ENCODE results near the gene RNF186. TPM values are rescaled to one million over a fixed set of nuclear protein-coding genes. Genes with fewer than 3 reads are reported as not detected.
A peak's percentile ranks its signal among the peaks of the same experiment; 100 is the strongest.

RNF186 gene
- total RNA-seq, 1 experiment from 2014 or later, result not detected

GRCh38 chr1:19799230-19800075, 15.6 kb downstream of the RNF186 start, which contains the start of gene TMCO4:
Gene TMCO4, minus strand, starts transcription at chr1:19799916. Its CDS starts 19,158 bp downstream, at chr1:19780758.
- CTCF ChIA-PET, result interaction anchor here (0.5 to 1.5 kb wide), 3 partner anchors 12 to 34 kb away, joined by 3 to 6 read pairs (median 3); no protein-coding TSS in a partner anchor

GRCh38 chr1:19798486-19799229, 16.4 kb downstream of the RNF186 start:
- no peaks in the 10 kb centered on the region for H3K36me3 Mint-ChIP-seq
- ChIA-PET POLR2A (no interaction called here), CTCF (interaction anchor here (1.3 to 1.5 kb wide), 2 partner anchors 12 to 13 kb away, joined by 3 to 6 read pairs; no protein-coding TSS in a partner anchor)
- ATAC-seq (no peak), DNase-seq (ENCODE audit: low spot score) (no peak)
- no peaks in the 10 kb centered on the region for H3K9me3 Mint-ChIP-seq
- no peak overlapping the region for H3K27ac Mint-ChIP-seq
- H3K27me3 Mint-ChIP-seq (ENCODE audit: low read depth), result peaks cover 36% of the 10 kb centered on the region
- H3K4me1 Mint-ChIP-seq, result peaks cover 33% of the 10 kb centered on the region
- peak overlapping the region; percentile 56 for H3K4me3 Mint-ChIP-seq
- no peak for TF ChIP-seq SOX15 (CRISPR knock-in tag; IDR thresholded peaks at IDR 0.05)
- TF ChIP-seq, protein P1, sequence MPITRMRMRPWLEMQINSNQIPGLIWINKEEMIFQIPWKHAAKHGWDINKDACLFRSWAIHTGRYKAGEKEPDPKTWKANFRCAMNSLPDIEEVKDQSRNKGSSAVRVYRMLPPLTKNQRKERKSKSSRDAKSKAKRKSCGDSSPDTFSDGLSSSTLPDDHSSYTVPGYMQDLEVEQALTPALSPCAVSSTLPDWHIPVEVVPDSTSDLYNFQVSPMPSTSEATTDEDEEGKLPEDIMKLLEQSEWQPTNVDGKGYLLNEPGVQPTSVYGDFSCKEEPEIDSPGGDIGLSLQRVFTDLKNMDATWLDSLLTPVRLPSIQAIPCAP (CRISPR knock-in tag; IDR thresholded peaks at IDR 0.05), result no peak
- TF ChIP-seq, protein P2, sequence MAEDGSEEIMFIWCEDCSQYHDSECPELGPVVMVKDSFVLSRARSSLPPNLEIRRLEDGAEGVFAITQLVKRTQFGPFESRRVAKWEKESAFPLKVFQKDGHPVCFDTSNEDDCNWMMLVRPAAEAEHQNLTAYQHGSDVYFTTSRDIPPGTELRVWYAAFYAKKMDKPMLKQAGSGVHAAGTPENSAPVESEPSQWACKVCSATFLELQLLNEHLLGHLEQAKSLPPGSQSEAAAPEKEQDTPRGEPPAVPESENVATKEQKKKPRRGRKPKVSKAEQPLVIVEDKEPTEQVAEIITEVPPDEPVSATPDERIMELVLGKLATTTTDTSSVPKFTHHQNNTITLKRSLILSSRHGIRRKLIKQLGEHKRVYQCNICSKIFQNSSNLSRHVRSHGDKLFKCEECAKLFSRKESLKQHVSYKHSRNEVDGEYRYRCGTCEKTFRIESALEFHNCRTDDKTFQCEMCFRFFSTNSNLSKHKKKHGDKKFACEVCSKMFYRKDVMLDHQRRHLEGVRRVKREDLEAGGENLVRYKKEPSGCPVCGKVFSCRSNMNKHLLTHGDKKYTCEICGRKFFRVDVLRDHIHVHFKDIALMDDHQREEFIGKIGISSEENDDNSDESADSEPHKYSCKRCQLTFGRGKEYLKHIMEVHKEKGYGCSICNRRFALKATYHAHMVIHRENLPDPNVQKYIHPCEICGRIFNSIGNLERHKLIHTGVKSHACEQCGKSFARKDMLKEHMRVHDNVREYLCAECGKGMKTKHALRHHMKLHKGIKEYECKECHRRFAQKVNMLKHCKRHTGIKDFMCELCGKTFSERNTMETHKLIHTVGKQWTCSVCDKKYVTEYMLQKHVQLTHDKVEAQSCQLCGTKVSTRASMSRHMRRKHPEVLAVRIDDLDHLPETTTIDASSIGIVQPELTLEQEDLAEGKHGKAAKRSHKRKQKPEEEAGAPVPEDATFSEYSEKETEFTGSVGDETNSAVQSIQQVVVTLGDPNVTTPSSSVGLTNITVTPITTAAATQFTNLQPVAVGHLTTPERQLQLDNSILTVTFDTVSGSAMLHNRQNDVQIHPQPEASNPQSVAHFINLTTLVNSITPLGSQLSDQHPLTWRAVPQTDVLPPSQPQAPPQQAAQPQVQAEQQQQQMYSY (CRISPR knock-in tag; IDR thresholded peaks at IDR 0.05), result no peak
- no peak for TF ChIP-seq ZNF317 (CRISPR knock-in tag; IDR thresholded peaks at IDR 0.05; ENCODE audit: borderline replicate concordance, low read depth)
- no peak for TF ChIP-seq ATF1 (CRISPR knock-in tag; IDR thresholded peaks at IDR 0.05)
- no peak for TF ChIP-seq GRHL2 (CRISPR knock-in tag; IDR thresholded peaks at IDR 0.05; ENCODE audit: insufficient replicate concordance, severe bottlenecking)
- TF ChIP-seq TEAD1 (CRISPR knock-in tag; IDR thresholded peaks at IDR 0.05), result no peak
- no peak for TF ChIP-seq MLX (CRISPR knock-in tag; IDR thresholded peaks at IDR 0.05)
- TF ChIP-seq, protein P3, sequence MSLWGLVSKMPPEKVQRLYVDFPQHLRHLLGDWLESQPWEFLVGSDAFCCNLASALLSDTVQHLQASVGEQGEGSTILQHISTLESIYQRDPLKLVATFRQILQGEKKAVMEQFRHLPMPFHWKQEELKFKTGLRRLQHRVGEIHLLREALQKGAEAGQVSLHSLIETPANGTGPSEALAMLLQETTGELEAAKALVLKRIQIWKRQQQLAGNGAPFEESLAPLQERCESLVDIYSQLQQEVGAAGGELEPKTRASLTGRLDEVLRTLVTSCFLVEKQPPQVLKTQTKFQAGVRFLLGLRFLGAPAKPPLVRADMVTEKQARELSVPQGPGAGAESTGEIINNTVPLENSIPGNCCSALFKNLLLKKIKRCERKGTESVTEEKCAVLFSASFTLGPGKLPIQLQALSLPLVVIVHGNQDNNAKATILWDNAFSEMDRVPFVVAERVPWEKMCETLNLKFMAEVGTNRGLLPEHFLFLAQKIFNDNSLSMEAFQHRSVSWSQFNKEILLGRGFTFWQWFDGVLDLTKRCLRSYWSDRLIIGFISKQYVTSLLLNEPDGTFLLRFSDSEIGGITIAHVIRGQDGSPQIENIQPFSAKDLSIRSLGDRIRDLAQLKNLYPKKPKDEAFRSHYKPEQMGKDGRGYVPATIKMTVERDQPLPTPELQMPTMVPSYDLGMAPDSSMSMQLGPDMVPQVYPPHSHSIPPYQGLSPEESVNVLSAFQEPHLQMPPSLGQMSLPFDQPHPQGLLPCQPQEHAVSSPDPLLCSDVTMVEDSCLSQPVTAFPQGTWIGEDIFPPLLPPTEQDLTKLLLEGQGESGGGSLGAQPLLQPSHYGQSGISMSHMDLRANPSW (CRISPR knock-in tag; conservative IDR thresholded peaks at IDR 0.05; ENCODE audit: low read depth), result no peak

More at GRCh38 chr1:19799230-19800075, 15.6 kb downstream of the RNF186 start, which contains the start of gene TMCO4:
- H3K27me3 Mint-ChIP-seq (ENCODE audit: low read depth), result peaks cover 34% of the 10 kb centered on the region
- peak within 1 kb of the TSS; percentile 65 for H3K4me3 Mint-ChIP-seq
- POLR2A ChIA-PET, result no interaction called here
- DNase-seq (ENCODE audit: low spot score) (peak; percentile 44), ATAC-seq (peak; percentile 46)
- no peaks in the 10 kb centered on the region for H3K9me3 Mint-ChIP-seq
- peaks cover 33% of the 10 kb centered on the region for H3K4me1 Mint-ChIP-seq
- no peaks in the 10 kb centered on the region for H3K36me3 Mint-ChIP-seq
- TF ChIP-seq, protein P4, sequence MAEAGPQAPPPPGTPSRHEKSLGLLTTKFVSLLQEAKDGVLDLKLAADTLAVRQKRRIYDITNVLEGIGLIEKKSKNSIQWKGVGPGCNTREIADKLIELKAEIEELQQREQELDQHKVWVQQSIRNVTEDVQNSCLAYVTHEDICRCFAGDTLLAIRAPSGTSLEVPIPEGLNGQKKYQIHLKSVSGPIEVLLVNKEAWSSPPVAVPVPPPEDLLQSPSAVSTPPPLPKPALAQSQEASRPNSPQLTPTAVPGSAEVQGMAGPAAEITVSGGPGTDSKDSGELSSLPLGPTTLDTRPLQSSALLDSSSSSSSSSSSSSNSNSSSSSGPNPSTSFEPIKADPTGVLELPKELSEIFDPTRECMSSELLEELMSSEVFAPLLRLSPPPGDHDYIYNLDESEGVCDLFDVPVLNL (CRISPR knock-in tag; IDR thresholded peaks at IDR 0.05; ENCODE audit: borderline replicate concordance, low read depth), result no peak
- TF ChIP-seq ATF1 (CRISPR knock-in tag; IDR thresholded peaks at IDR 0.05) (no peak), ZNF423 (CRISPR knock-in tag; IDR thresholded peaks at IDR 0.05) (peak; percentile 64; the same call in 1 of the 2 replicates), JAZF1 (CRISPR knock-in tag; IDR thresholded peaks at IDR 0.05) (no peak), ZMAT4 (CRISPR knock-in tag; IDR thresholded peaks at IDR 0.05) (no peak), ATF3 (CRISPR knock-in tag; conservative IDR thresholded peaks at IDR 0.05) (no peak), SOX15 (CRISPR knock-in tag; IDR thresholded peaks at IDR 0.05) (no peak), ATF6 (CRISPR knock-in tag; IDR thresholded peaks at IDR 0.05) (no peak), SP1 (CRISPR knock-in tag; conservative IDR thresholded peaks at IDR 0.05) (peak; percentile 41; the same call in 1 of the 2 replicates), NFE2L1 (CRISPR knock-in tag; IDR thresholded peaks at IDR 0.05) (no peak), RORB (CRISPR knock-in tag; IDR thresholded peaks at IDR 0.05) (no peak)
- H3K27ac Mint-ChIP-seq, result no peak within 1 kb of the TSS

Data from WTC11 (cell line).